Activated CD4-positive, alpha-beta T cell treated with anti-CD3 and anti-CD28 coated beads, Interleukin-2, amount 10 ng/mL, durations not matched to agents 24 days and 14 days (primary cell): ENCODE results near the gene DNAJC1. TPM values are rescaled to one million over a fixed set of nuclear protein-coding genes. Genes with fewer than 3 reads are reported as not detected.
"Not testable (repeated sequence)": the region's sequence is repeated elsewhere in the genome, so short reads cannot be mapped to it uniquely, and the experiment has no call there.

Experiments
- DNase-seq: peaks from one replicate; pipeline ENCODE4 v3.0.0; 2022
- H3K27ac Mint-ChIP-seq: one replicate; pipeline ENCODE4 v1.8.0; 2022; ENCODE audit warnings: mild to moderate bottlenecking, mixed read lengths
- H3K27me3 Mint-ChIP-seq: one replicate; pipeline ENCODE4 v1.8.0; 2022; ENCODE audit warnings: mixed read lengths
- H3K36me3 Mint-ChIP-seq: one replicate; pipeline ENCODE4 v1.8.0; 2022; ENCODE audit warnings: low read depth, mild to moderate bottlenecking, mixed read lengths
- H3K4me1 Mint-ChIP-seq: one replicate; pipeline ENCODE4 v1.8.0; 2021; ENCODE audit warnings: mixed read lengths
- H3K4me3 Mint-ChIP-seq: one replicate; pipeline ENCODE4 v1.8.0; 2022; ENCODE audit warnings: mild to moderate bottlenecking, moderate library complexity, mixed read lengths
- H3K9me3 Mint-ChIP-seq: one replicate; pipeline ENCODE4 v1.8.0; 2021; ENCODE audit warnings: mixed read lengths
- intact Hi-C: fragments of 100-400 bp; cut with micrococcal nuclease; formaldehyde crosslinking; loops from one replicate; pipeline ENCODE4 v1.15.1; 2023
- total RNA-seq: library from RNA; stranded (reverse); gene quantifications from 2 replicates; pipeline ENCODE4 v1.2.3, GENCODE V29; 2022

The DNAJC1 gene
- total RNA-seq, 1 donor from 2014 or later, result 22.4 TPM

DNA sequence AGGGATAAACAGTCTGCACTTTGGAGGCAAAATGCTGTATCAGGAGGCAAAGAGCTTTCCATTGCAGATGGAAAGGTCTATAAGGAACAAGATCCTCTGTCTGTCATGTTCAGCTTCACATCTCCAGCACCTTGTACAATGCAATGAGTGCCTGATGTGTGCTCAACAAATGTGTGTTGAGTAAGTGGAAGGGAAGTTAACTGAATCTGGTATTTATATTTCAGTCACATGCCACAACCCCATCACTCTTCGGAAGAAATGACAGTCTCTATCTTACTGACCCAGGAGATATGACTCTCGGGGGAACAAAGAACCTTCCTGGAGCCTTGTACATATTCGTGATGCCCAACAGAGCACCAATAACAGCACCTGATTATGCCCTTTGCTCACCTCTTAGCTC, 20.0 kb upstream of the DNAJC1 start:
- peaks cover 24% of the 10 kb centered on the region for H3K9me3 Mint-ChIP-seq
- H3K4me1 Mint-ChIP-seq, result peaks cover 15% of the 10 kb centered on the region
- H3K27ac Mint-ChIP-seq, result no peak overlapping the region
- H3K27me3 Mint-ChIP-seq, result peaks cover 8% of the 10 kb centered on the region
- intact Hi-C loops, result no loop called here
- no peak for DNase-seq
- H3K36me3 Mint-ChIP-seq, result no peaks in the 10 kb centered on the region
- no peak overlapping the region for H3K4me3 Mint-ChIP-seq

DNA sequence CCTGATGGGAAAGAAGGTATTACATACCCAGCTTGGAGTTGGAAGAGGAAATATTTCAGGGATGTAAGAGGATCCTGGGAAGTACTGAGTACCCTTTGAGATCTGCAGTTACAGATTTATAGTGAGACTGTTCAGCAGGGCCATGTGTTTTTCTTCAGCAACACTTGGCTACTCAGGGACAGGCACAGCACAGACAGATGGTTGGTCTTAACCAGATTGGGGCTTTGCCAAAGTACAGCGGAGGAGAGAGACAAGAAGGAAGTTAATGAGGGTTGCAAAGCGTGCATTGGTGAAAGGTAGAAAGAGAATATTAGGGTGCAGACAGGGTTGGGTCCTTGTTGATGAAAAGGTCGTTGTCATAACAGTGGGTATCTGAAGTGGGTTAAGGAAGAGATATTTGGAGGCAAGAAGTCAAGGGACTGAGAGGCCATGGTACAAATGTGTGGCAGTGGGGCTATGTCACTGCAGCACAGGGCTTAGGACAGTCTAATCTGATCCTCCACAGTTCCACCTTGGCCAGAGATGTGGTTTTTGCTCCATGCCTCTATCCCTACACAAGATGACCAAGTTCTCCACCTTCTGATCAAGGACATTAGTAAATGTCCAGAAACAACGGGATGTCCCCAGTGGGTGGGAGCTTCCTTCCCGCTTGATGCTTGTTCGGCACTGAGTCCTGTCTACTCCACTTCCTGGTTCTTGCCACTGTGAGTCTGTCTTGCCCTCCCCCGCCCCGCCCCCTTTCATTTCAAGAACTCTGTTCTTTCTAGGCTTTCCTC, 18.9 kb upstream of the DNAJC1 start:
- peak overlapping the region; percentile 82 for H3K27ac Mint-ChIP-seq
- H3K4me1 Mint-ChIP-seq, result peaks cover 15% of the 10 kb centered on the region
- H3K36me3 Mint-ChIP-seq, result no peaks in the 10 kb centered on the region
- peak; percentile 78 for DNase-seq
- peaks cover 24% of the 10 kb centered on the region for H3K9me3 Mint-ChIP-seq
- H3K27me3 Mint-ChIP-seq, result peaks cover 9% of the 10 kb centered on the region
- peak overlapping the region; percentile 73 for H3K4me3 Mint-ChIP-seq
- intact Hi-C loops, result loop anchor here (1.0 kb wide), 1 partner anchor 19 kb away; the partner anchor contains the start of gene DNAJC1

DNA sequence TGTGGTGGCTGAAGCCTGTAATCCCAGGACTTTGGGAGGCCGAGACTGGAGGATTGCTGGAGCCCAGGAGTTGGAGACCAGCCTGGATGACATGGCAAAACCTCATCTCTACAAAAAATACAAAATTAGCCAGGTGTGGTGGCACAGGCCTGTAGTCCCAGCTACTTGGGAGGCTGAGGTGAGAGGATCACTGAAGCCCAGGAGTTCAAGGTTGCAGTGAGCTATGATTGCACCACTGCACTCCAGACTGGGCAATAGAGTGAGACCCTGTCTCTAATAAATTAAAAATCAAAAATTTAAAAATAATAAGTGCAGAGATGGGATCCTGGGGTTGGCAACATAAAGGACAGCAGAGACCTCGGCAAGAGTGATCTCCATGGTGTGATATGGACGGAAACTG, 17.6 kb upstream of the DNAJC1 start:
- H3K4me3 Mint-ChIP-seq, H3K27me3 Mint-ChIP-seq, H3K27ac Mint-ChIP-seq, DNase-seq, H3K36me3 Mint-ChIP-seq, intact Hi-C loops: not testable (repeated sequence)
- H3K9me3 Mint-ChIP-seq, result peaks cover 21% of the 10 kb centered on the region
- peaks cover 15% of the 10 kb centered on the region for H3K4me1 Mint-ChIP-seq

DNA sequence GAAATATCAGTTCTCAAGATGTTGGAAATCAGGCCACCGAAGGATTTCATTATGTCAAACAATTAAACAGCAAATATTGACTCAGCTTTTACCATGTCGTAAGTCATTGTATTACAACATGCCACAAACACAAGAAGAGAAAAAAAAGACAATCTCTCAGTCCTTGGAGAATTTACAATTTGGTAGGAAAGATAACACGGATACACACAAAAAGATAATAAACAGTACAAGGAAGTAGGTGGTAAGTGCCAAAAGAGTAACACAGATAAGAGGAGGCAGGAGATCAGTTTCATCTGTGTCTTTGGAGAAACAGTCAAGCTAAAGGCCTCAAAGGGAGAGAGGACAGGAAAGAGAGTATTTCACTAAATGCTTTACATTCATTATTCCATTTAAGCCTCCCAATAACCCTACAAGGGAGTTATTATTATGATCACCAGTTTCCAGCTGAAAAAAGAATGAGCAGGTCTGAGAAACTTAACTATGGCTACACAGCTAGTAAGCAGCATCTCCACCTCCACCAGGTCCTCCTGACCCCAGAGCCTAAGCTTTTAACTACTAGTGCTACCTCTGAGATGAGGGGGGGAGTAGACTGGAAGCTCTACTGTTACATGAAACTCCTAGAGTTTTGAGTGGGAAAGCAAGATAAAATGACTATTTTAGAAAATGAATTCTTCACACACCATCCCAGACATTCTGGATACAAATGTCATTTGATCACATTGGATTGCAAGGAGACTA, 13.9 kb upstream of the DNAJC1 start:
- peaks cover 6% of the 10 kb centered on the region for H3K9me3 Mint-ChIP-seq
- H3K36me3 Mint-ChIP-seq, result no peaks in the 10 kb centered on the region
- H3K27ac Mint-ChIP-seq, result no peak overlapping the region
- H3K4me1 Mint-ChIP-seq, result peaks cover 7% of the 10 kb centered on the region
- intact Hi-C loops, result no loop called here
- H3K4me3 Mint-ChIP-seq, result no peak overlapping the region
- no peak for DNase-seq
- peaks cover 6% of the 10 kb centered on the region for H3K27me3 Mint-ChIP-seq

DNA sequence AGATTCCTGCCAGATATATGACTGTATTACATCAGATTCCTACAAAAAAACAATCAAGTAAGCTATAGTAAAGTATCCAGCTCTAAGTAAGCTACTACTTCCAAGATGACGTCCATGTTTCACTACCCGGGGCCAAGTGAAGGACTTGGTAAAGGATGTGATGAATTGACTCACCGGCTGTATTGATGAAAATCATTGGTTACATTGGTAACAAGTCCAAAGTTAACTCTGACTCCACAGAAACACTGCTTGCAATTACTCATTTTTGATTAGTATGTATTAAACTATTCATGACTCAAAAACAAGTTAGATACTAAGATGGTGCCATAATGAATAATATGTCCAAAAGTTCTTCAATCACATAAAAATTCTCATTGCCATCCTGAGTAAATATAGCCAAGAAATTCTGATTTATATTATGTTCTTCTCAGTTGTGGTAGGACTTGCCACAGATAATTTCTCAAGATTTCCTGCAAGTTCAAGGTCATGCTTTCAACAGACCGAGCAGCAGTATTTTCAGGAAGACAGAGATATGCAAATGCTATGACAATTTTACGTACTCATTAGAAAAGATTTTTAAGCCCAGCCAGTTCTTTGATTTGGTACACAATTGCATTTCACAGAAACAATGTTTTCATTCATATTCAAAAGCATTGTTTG, 12.6 kb upstream of the DNAJC1 start:
- Mint-ChIP-seq H3K4me3 (no peak overlapping the region), H3K9me3 (no peaks in the 10 kb centered on the region), H3K36me3 (no peaks in the 10 kb centered on the region), H3K27me3 (peaks cover 6% of the 10 kb centered on the region), H3K4me1 (no peaks in the 10 kb centered on the region), H3K27ac (no peak overlapping the region)
- intact Hi-C loops, result no loop called here
- DNase-seq, result no peak

DNA sequence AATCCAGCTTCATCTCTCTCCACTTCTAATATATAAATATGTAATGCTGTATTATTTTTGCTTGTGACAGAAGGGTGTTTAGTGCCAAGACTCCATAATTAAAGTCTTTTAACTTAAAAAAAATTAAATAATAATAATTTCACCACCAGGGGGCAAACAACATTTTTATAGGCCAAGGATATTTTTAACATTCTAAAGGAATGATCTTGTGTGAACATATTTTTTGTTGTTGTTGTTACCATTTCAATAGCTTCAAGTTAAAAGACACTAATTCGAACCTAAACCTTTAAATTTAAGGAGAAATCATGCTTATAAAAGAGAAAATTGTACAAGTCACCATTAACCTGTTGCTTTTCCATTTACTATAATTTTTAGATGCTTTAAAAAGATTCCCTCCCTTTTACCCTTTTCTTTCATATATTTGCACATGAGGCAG, 7.5 kb upstream of the DNAJC1 start:
- Mint-ChIP-seq H3K36me3 (no peaks in the 10 kb centered on the region), H3K4me3 (no peak overlapping the region), H3K4me1 (no peaks in the 10 kb centered on the region), H3K27me3 (peaks cover 21% of the 10 kb centered on the region), H3K9me3 (no peaks in the 10 kb centered on the region), H3K27ac (no peak overlapping the region)
- intact Hi-C loops, result no loop called here
- DNase-seq, result no peak

DNA sequence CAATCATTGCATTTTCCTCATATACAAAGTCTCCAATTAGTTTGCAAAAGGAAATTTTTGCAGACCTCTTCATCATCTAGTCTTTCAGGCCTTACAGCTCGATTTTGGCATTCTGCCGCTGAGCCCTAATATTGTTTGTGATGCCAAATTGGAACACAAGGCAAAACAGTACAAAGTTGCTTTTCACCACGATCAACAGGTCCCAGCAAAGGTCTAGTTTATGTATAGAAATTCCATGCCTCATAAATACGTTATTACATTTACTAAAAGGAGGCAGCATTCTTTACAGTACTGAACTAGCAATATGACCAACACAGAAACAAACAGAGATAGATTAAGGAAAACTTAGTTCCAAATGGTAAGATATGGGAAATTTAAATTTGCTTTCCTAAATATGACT, 7.0 kb upstream of the DNAJC1 start:
- Mint-ChIP-seq H3K4me3 (no peak overlapping the region), H3K27ac (no peak overlapping the region), H3K4me1 (peaks cover 3% of the 10 kb centered on the region), H3K9me3 (no peaks in the 10 kb centered on the region), H3K27me3 (peaks cover 25% of the 10 kb centered on the region), H3K36me3 (no peaks in the 10 kb centered on the region)
- intact Hi-C loops, result no loop called here
- no peak for DNase-seq

DNA sequence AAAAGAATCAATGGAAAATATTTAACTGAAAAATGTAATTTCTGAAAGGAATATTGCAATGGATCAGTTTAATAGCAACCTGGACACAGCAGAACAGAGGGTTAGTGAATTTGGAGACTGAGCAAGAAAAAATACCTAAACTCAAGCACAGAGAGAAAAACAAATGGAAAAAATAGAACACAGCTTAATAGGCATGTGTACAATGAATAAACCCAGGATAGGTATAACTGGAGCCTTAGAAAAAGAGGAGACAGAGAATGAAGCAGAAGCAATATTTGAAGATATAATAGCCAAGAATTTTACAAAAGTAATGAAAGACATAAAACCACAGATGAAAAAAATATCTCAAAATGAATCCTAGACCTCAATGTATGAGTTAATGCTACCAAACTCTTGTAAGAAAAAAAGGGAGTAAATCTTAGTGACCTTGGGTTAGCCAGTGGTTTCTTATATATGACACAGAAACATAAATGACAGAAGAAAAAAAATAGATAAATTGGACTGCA, 2.9 kb upstream of the DNAJC1 start:
- no peak for DNase-seq
- Mint-ChIP-seq H3K27ac (no peak overlapping the region), H3K4me1 (peaks cover 13% of the 10 kb centered on the region), H3K36me3 (no peaks in the 10 kb centered on the region), H3K9me3 (no peaks in the 10 kb centered on the region), H3K4me3 (no peak overlapping the region), H3K27me3 (peaks cover 23% of the 10 kb centered on the region)
- intact Hi-C loops, result no loop called here

DNA sequence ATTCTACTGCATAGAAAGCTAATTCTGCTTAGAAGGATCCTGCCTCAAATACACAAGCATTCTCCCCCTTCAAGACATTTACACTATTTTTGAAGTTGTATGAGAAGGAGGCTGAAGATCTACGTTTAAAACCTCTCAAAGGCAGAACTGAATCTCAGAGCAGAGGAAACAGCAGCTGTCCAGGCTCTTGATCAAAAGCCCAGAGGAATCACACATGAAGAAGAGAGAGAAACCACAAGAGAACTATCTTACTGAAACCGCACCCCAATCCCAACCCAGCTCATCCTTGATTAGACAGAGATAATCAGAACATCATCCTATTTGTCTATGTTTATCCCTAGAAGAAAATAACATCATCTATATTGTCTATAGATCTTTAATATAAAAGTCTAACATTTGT, 2.2 kb upstream of the DNAJC1 start:
- H3K4me3 Mint-ChIP-seq, result no peak overlapping the region
- intact Hi-C loops, result no loop called here
- H3K4me1 Mint-ChIP-seq, result peaks cover 16% of the 10 kb centered on the region
- no peak for DNase-seq
- H3K27me3 Mint-ChIP-seq, result peaks cover 23% of the 10 kb centered on the region
- no peaks in the 10 kb centered on the region for H3K9me3 Mint-ChIP-seq
- H3K27ac Mint-ChIP-seq, result no peak overlapping the region
- no peaks in the 10 kb centered on the region for H3K36me3 Mint-ChIP-seq

DNA sequence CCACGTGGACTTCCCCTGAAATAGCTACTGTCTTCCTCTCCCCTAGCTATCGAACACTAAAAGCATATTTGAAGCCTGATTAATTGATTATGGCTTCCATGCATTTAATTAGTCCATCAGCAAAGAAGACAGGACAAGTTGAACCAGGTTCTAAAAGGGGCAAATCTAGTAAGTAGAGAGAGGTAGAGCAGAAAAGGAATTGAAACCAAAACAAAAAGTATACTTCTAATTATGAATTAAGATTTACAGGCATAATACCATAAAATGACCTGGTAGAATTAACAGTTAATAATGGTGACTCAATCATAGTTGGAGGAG, 393 bp upstream of the DNAJC1 start:
- H3K27me3 Mint-ChIP-seq, result peaks cover 21% of the 10 kb centered on the region
- H3K9me3 Mint-ChIP-seq, result no peaks in the 10 kb centered on the region
- intact Hi-C loops, result loop anchor here (1.0 to 5.0 kb wide), 12 partner anchors 18 to 1093 kb away; partner anchors contain the start of genes COMMD3, MSRB2 and PIP4K2A
- no peak for DNase-seq
- H3K27ac Mint-ChIP-seq, result peak overlapping the region; percentile 96
- peaks cover 24% of the 10 kb centered on the region for H3K4me1 Mint-ChIP-seq
- H3K36me3 Mint-ChIP-seq, result peaks cover 5% of the 10 kb centered on the region
- H3K4me3 Mint-ChIP-seq, result peak overlapping the region; percentile 93

DNA sequence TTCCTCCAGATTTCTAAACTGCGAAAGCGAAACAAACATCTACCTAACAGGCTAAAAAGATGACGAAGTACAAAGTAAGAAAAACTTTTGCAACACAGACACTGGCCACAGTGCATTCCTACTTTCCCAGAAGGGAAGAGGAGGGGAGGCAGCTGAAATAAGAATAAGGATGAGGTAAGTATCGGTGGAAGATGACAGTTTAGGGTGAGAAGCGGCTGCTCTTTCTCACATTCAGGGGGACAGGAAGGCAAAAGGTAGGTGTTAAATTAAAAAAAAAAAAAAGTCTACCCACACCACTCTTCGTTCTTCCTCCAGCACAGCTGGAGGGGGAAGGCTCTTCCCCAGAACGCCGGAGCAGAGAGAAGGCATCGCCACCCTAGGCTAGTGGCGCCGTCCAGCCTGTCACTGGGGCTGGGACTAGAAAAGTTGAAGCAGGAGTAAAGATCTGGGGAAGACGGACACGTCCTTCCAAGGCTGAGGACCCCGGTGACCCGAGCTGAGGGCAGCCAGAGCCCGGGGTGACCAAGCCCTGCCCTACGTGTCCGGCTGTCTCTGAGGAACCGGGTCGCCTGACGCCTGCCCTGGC, 846 bp downstream of the DNAJC1 start:
- intact Hi-C loops, result loop anchor here (1.0 to 5.0 kb wide), 12 partner anchors 20 to 1095 kb away; partner anchors contain the start of genes COMMD3, MSRB2 and PIP4K2A
- Mint-ChIP-seq H3K27me3 (peaks cover 15% of the 10 kb centered on the region), H3K36me3 (peaks cover 5% of the 10 kb centered on the region), H3K4me1 (peaks cover 26% of the 10 kb centered on the region), H3K27ac (peak overlapping the region; percentile 96), H3K9me3 (no peaks in the 10 kb centered on the region), H3K4me3 (peak overlapping the region; percentile 93)
- DNase-seq, result no peak

DNA sequence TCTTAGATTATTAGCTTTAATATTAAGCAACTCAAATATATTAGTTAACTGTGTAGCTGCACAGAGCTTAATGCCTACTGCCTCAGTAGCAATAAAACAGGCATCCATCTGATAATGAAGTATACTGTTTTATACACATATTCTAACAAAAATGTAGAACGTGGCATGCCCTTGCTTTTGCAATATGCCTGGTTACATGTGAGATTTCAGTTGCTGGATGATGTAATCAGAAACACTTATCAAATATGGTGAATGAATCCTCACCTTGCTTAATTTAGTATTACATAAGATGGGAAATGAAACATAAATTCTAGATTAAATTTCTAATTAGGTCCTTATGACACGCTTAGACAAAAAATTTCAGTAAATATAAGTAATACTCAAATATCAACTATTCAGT, 8.0 kb downstream of the DNAJC1 start:
- H3K4me1 Mint-ChIP-seq, result peaks cover 14% of the 10 kb centered on the region
- H3K4me3 Mint-ChIP-seq, result no peak overlapping the region
- DNase-seq, result no peak
- no peaks in the 10 kb centered on the region for H3K9me3 Mint-ChIP-seq
- H3K27me3 Mint-ChIP-seq, result no peaks in the 10 kb centered on the region
- intact Hi-C loops, result no loop called here
- H3K36me3 Mint-ChIP-seq, result peaks cover 5% of the 10 kb centered on the region
- no peak overlapping the region for H3K27ac Mint-ChIP-seq

DNA sequence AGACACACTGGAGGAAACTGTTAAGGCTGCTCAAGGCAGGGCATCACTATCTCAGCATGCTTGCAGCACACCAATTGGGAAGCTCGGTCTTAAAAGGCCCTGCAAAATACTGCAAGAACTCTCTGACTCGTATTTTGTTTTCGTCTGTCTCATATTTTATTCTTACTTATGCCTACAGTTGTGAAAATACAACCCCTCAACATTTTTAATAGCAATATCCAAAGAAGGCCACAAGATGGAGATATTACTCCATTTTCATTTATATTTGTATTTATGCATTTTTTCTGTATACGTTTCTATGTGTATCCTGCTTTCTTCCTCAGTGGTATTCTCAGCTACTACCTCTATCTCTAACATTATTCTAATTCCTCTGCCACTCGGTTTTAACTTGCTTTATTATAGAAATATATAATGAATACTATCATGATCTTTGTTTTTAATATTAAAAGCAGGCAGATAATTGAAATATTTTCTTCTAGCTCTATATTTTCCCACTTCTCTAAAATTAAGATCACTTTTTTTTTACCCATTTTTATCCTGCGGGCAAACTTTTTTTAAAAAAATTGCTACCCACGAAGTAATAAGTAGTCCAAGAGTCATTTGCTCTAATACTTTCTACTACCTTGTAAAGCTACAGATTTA, 10.0 kb downstream of the DNAJC1 start:
- H3K4me1 Mint-ChIP-seq, result peaks cover 10% of the 10 kb centered on the region
- H3K4me3 Mint-ChIP-seq, result no peak overlapping the region
- no peaks in the 10 kb centered on the region for H3K36me3 Mint-ChIP-seq
- no peaks in the 10 kb centered on the region for H3K9me3 Mint-ChIP-seq
- no peak for DNase-seq
- intact Hi-C loops, result loop anchor here (1.0 to 2.0 kb wide), 2 partner anchors 995 to 1075 kb away; no protein-coding TSS in a partner anchor
- H3K27ac Mint-ChIP-seq, result no peak overlapping the region
- no peaks in the 10 kb centered on the region for H3K27me3 Mint-ChIP-seq
